ENCODE data around the gene ARHGAP40. TPM values are rescaled to one million over a fixed set of nuclear protein-coding genes. Genes with fewer than 3 reads are reported as not detected.

The ARHGAP40 gene
- total and polyA plus RNA-seq, 9 of the 15 experiments (the other 6 are each of a cell fraction or from before 2014, with no cell fraction given) = not detected

- TF ChIP-seq ZNF318 (IDR thresholded peaks at IDR 0.05; ENCODE audit: borderline replicate concordance in 1 of 2, low read depth in 1 of 2) (no peak), HDAC2 (IDR thresholded peaks at IDR 0.05) (no peak), MTA1 (IDR thresholded peaks at IDR 0.05; ENCODE audit: borderline replicate concordance) (no peak), MIER1 (IDR thresholded peaks at IDR 0.05; ENCODE audit: low read depth) (no peak)
- TF ChIP-seq, protein P1, sequence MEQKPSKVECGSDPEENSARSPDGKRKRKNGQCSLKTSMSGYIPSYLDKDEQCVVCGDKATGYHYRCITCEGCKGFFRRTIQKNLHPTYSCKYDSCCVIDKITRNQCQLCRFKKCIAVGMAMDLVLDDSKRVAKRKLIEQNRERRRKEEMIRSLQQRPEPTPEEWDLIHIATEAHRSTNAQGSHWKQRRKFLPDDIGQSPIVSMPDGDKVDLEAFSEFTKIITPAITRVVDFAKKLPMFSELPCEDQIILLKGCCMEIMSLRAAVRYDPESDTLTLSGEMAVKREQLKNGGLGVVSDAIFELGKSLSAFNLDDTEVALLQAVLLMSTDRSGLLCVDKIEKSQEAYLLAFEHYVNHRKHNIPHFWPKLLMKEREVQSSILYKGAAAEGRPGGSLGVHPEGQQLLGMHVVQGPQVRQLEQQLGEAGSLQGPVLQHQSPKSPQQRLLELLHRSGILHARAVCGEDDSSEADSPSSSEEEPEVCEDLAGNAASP (IDR thresholded peaks at IDR 0.05) = no peak
Measured at GRCh38 chr20:38645980-38646858, 44.6 kb downstream of the ARHGAP40 start (continued).

All from K562 (cell line).